GM21737 (cell line): ENCODE measurements around the gene USP21.

Experiments used
- ATAC-seq: cut with Tn5 transposase; IDR thresholded peaks from one replicate; pipeline ENCODE4 v1.9.1; 2021; ENCODE audit warnings: mild to moderate bottlenecking, moderate library complexity; ENCODE audit not compliant: unreplicated experiment

USP21 gene

GRCh38 chr1:161168906-161169305 is 9.6 kb downstream of the USP21 start:
- ATAC-seq = no peak

- no peak for ATAC-seq
Measured at GRCh38 chr1:161171191-161171590, 11.9 kb downstream of the USP21 start.

GRCh38 chr1:161171696-161172095 is 12.4 kb downstream of the USP21 start:
- no peak for ATAC-seq

- ATAC-seq = no peak
Measured at GRCh38 chr1:161172349-161172748, 13.0 kb downstream of the USP21 start.

- ATAC-seq = no peak
Measured at GRCh38 chr1:161172776-161173376, 13.6 kb downstream of the USP21 start.

- no peak for ATAC-seq
Measured at GRCh38 chr1:161173711-161174110, 14.4 kb downstream of the USP21 start.

- no peak for ATAC-seq
Measured at GRCh38 chr1:161174911-161175310, 15.6 kb downstream of the USP21 start.

DNA sequence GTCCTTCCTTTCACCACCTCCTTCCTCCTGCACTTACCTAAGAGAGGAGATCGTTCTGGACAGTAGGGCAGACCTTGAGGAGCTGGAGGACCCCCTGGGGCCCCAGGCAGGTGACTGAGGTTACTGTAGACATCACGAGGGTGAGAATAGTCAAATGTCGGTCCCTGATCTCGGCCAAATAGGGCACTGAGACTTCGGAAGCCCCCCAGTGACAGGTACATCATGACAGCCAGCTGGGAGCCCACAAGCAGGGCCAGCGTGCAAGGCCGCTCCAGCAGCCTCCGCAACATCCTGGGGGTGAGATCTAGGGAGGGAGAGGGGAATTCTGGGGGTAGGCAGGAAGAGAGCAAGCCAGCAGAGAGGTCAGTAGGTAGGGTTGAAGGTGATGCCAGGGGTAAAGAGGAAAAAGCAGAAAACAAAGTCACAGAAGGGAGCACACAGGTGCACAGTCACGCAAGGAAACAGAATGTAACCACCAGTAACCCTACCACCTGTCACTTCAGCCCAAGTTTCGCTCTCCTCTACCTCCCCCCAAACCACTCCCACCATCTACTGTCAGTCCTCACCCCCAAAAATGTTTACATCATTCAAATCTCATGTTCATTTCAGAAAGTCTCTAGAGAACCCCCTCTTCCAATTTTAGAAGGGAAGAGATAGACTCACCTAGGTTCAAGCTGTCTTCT is 16.6 kb downstream of the USP21 start:
- no peak for ATAC-seq

DNA sequence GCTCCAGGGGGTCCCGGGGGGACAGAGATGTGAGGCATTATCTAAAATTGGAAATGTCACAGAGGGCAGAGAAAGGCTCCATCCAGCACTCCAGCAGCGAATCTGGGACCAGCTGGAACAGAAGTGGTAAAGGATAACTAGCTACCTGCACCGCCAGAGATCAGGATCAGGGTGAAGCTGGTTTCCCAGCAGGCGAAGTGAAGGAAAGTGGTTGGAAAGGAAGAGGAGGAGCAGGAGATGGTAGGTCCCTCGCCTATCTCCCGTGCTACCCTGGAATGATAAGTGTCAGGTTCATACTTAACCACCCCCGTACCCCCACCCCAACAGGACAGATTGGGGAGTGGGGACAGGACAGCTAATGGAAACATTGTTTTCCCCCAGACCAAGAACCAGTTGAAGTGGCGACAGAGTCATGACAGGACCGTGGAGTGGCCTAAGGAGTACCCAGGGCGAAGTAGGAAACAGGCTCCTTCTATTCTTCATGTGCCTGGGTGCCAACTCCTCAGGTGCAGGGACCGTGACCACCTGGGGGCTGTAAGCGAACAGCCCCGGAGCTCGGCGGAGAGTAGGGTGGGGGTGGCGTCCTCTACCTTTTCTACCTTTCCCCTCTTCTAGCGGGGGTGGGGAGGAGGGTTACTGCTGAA is 17.3 kb downstream of the USP21 start:
- no peak for ATAC-seq

- peak; percentile 71 for ATAC-seq
Measured at GRCh38 chr1:161177112-161177935, 18.0 kb downstream of the USP21 start, which contains the start of gene B4GALT3. B4GALT3 (minus strand) TSS chr1:161177507; CDS start chr1:161176060, 1,447 bp downstream.

DNA sequence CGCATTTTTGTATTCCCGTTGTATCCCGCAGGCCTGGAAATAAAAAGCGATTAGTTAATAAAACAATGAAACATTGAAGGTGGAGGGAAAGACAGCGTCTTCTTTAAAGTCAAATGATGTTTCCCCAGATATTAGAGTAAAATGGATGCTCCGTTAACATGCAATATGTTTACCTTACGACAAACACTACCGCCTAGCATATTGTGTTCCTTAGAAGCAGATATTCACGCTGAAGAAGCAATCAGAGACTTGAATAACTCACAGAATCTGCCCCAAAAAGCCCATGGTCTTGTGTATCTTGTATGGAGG is 18.6 kb downstream of the USP21 start:
- ATAC-seq = no peak

GRCh38 chr1:161179698-161180097 is 20.4 kb downstream of the USP21 start:
- ATAC-seq = no peak

DNA sequence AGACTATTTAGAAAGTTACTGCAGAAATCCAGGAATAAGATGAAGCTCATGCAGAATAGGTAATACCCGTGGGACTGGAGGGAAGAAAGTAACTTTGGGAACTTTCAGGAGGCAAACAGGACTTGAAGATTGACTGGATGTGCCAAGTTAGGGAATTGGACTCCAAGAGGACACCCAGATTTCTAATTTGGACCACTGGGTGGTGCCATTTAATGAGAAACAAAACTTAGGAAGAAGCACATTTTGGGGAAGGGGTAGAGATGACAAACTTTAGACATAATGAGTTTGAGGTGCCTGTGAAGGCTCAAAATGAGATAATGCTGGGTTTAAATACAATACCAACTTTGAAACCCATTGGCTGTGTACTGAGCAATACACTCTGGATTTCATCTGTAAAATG is 21.3 kb downstream of the USP21 start:
- no peak for ATAC-seq

GRCh38 chr1:161182214-161182613 is 22.9 kb downstream of the USP21 start:
- peak; percentile 35 for ATAC-seq

- ATAC-seq = peak; percentile 48
Measured at GRCh38 chr1:161185282-161185682, 26.0 kb downstream of the USP21 start.

DNA sequence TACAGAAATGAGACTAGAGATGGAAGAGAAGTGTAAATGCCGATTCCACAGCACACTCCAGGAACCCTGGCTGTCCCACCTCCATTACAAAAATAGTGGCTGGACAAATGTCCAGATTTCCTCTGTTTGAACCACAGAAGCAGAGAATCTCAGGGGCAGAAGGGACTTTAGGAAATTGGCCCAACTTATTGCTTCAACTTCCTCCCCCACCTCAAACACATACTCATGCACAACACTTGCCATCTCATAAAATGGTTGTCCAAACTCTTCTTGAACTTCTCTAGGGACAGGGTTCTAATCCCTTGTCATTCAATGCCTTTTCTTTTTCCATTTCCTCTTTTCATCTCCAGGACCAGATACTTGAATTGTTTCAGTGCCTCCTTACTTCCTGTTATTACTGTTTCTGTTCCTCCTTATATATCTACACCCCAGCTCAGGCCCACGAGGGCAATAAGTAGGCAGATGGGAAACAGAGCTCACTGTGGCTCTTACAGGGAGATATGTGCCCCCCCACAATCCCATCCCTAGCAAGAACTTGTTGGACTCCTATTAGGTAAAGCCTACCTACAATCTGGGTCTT is 26.5 kb downstream of the USP21 start:
- ATAC-seq = peak; percentile 28

GRCh38 chr1:161187311-161187710 is 28.0 kb downstream of the USP21 start:
- ATAC-seq = no peak

GRCh38 chr1:161188381-161188780 is 29.1 kb downstream of the USP21 start:
- ATAC-seq = no peak

DNA sequence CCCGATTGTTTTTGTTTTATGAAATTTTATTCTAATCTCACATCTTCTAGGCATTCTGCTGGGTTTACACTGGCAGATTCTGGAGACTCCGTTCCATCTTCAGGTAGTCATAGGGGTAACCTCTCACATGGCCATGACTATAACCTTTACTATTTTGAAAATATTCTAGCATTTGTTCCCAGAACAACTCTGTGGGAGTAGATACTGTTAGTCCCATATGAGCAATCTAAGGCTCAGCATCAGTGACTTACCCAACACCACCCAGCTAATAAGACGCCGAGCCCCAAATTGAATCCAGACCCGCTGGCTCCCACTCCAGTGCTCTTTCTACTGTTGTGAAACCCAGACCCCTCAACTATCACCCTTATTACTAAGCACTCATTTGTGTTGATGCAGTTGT is 29.7 kb downstream of the USP21 start:
- no peak for ATAC-seq

DNA sequence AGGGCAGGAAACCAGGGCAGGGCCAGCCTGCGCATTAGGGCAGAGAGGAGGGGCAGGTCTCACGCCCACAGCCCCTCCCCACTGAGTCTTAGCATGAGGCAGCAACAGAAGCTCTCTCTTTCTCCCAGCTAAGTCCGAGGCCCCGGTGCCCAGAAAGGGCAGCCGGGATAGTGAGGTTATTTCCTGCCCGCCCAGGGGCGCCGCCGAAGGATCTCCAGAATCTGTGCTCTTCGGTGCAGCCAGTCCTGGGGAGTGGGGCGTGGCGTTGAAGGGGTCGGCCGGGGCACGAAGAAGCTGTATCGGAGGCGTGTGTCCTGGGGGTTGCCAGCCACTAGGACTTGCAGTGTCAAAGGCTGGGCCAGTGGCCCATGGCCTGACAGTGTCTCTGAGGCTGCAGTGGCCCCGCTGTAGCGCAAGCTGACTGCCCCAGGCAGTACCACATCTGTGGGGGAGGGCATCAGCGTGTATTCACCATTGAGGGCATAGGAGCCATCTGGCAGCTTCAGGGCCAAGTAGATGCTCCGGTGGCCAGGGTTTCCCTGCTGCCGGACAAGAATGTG is 31.7 kb downstream of the USP21 start:
- no peak for ATAC-seq

- ATAC-seq = no peak
Measured at GRCh38 chr1:161191971-161192370, 32.7 kb downstream of the USP21 start.
